Mucosa of descending colon (tissue), 3 donors: ENCODE data around the gene DNAJC3. TPM values are rescaled to one million over a fixed set of nuclear protein-coding genes. Genes with fewer than 3 reads are reported as not detected.
A peak's percentile ranks its signal among the peaks of the same experiment; 100 is the strongest.

ENCODE experiments used
- ATAC-seq: fragments of 200-7000 bp; cut with Tn5 transposase; one replicate; pipeline ENCODE4 v1.9.1; 2020; ENCODE audit warnings: mild to moderate bottlenecking, moderate library complexity
- DNase-seq, 3 donors: peaks; one replicate each; pipeline ENCODE4 v3.0.0-alpha.2; 2020
- H3K36me3 ChIP-seq: fragments of 200-600 bp; one replicate; pipeline ENCODE4 v1.8.0; 2021; ENCODE audit warnings: low read depth, mild to moderate bottlenecking
- H3K4me1 ChIP-seq: fragments of 200-600 bp; one replicate; pipeline ENCODE4 v1.8.0; 2021; ENCODE audit warnings: low read depth, mild to moderate bottlenecking
- H3K4me3 ChIP-seq: fragments of 200-600 bp; one replicate; pipeline ENCODE4 v1.8.0; 2021; ENCODE audit warnings: mild to moderate bottlenecking
- H3K9me3 ChIP-seq: fragments of 200-600 bp; one replicate; pipeline ENCODE4 v1.8.0; 2021; ENCODE audit warnings: mild to moderate bottlenecking
- intact Hi-C, 2 donors: fragments of 100-400 bp; cut with DNase I in 1 of 2; cut with micrococcal nuclease in 1 of 2; formaldehyde crosslinking; loops; one replicate each; pipeline versions ENCODE4 v1.11.0 to v1.11.1; 2022; cut with DNase I, micrococcal nuclease
- total RNA-seq, 3 donors: library from RNA; stranded (reverse); fragmentation: NEBNext Ultra II Directional in 2 of 3; extraction: Animal tissue kit (Norgen Biotek cat#: 25700) in 2 of 3; gene quantifications; one replicate each; pipeline versions ENCODE4 v1.2.1 to v1.2.4, GENCODE V29; 2021 to 2023
- TF ChIP-seq, protein P1 (sequence below): fragments of 200-600 bp; IDR thresholded peaks from one replicate; pipeline ENCODE4 v1.8.0; 2022; ENCODE audit warnings: antibody characterized with exemption, mild to moderate bottlenecking
- donor health status: DM: no; HTN: no; CAD: no; lungs with moderate emphysema.
- donor health status: DM: no; HTN: no; CAD: no.
- donor health status: DM: no; HTN: yes; CAD: no.

Gene DNAJC3
- total RNA-seq, 3 donors from 2014 or later, result 48.6 to 60.5 (median 55.2) TPM

GRCh38 chr13:95706356-95706755 is 29.4 kb downstream of the DNAJC3 start:
- TF ChIP-seq, protein P1, sequence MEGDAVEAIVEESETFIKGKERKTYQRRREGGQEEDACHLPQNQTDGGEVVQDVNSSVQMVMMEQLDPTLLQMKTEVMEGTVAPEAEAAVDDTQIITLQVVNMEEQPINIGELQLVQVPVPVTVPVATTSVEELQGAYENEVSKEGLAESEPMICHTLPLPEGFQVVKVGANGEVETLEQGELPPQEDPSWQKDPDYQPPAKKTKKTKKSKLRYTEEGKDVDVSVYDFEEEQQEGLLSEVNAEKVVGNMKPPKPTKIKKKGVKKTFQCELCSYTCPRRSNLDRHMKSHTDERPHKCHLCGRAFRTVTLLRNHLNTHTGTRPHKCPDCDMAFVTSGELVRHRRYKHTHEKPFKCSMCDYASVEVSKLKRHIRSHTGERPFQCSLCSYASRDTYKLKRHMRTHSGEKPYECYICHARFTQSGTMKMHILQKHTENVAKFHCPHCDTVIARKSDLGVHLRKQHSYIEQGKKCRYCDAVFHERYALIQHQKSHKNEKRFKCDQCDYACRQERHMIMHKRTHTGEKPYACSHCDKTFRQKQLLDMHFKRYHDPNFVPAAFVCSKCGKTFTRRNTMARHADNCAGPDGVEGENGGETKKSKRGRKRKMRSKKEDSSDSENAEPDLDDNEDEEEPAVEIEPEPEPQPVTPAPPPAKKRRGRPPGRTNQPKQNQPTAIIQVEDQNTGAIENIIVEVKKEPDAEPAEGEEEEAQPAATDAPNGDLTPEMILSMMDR, result no peak
- DNase-seq (no peak), ATAC-seq (no peak)
- Histone ChIP-seq H3K9me3 (no peaks in the 10 kb centered on the region), H3K4me3 (no peak overlapping the region), H3K36me3 (no peaks in the 10 kb centered on the region), H3K4me1 (no peaks in the 10 kb centered on the region)
- intact Hi-C loops, result no loop called here

- intact Hi-C loops, result no loop called here
- peak; percentile 21 for ATAC-seq
Measured at GRCh38 chr13:95707035-95707434, 30.1 kb downstream of the DNAJC3 start.

DNA sequence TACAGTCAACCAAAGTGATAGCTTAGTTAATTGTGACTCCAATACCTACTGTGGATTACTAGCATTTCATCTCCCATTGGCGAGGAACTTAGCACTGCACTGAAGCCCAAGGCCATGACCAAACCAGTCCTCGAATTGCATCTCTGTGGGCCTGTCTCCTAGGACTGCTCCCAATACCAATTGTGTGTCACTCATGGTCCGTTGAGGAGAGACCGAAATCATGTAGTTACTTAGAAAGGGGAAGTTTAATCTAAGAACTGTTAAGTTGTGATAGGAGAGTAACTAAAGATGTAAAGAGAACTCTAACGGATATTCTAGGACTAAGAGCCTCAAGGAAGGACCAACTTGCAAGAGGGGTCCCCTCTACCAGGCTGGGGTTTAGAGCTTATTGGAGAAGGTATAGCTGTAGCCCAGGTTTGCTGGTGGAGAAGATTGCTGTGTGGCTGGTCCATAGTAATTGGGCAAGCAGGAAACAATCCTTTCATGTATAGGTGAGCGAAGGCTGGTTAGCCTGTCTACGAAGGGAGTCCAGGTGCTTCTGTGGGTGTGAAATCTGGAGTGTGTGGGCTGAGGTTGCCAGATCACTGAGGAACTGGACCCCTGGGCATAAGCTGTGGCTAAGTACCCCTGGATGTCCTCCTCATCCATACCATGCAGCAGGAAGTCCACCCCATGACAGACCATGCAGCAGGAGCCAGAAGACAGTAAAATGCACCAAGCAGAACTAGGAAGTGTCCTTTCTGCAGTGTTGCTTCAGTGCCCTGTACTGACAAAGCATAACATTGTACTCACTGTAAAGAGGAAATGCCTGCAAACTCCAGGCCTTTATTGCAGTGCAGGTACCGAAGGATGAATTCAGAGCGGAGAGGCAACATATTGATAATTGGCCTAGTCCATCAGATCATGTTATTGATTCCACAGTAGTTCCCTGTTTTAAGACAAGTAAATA is 30.8 kb downstream of the DNAJC3 start:
- Histone ChIP-seq H3K36me3 (no peaks in the 10 kb centered on the region), H3K4me3 (no peak overlapping the region), H3K9me3 (no peaks in the 10 kb centered on the region), H3K4me1 (no peaks in the 10 kb centered on the region)
- DNase-seq (no peak), ATAC-seq (peak; percentile 78)
- intact Hi-C loops, result no loop called here
- TF ChIP-seq, protein P1, result no peak

More at GRCh38 chr13:95707035-95707434, 30.1 kb downstream of the DNAJC3 start:
- no peaks in the 10 kb centered on the region for H3K4me1 ChIP-seq
- H3K9me3 ChIP-seq, result no peaks in the 10 kb centered on the region
- H3K36me3 ChIP-seq, result no peaks in the 10 kb centered on the region
- DNase-seq, result no peak
- TF ChIP-seq, protein P1, result no peak
- H3K4me3 ChIP-seq, result no peak overlapping the region

DNA sequence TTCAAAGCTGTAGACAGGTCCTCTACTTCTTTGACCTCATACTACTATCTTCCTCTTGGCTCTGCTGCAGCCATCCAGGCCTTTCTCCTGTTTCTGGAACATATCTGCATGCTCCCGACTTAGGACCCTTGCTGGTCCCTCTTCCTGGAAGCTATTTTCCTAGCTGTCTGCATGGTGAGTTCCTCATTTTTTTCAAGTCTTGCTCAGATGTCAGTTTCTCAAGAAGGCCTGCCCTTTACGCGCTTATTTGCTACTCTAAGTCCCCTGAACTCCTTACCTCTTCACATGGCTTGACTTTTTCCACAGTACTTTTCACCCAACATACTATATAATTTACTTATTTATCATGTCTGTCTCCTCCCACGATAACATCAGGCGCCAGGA is 31.4 kb downstream of the DNAJC3 start:
- intact Hi-C loops, result no loop called here
- TF ChIP-seq, protein P1, result no peak
- no peak for ATAC-seq

GRCh38 chr13:95708811-95709500 is 32.0 kb downstream of the DNAJC3 start:
- intact Hi-C loops, result no loop called here
- H3K36me3 ChIP-seq, result no peaks in the 10 kb centered on the region
- H3K9me3 ChIP-seq, result no peaks in the 10 kb centered on the region
- ATAC-seq, result no peak
- TF ChIP-seq, protein P1, result no peak
- DNase-seq, result no peak
- H3K4me3 ChIP-seq, result no peak overlapping the region
- H3K4me1 ChIP-seq, result no peaks in the 10 kb centered on the region

More for the DNA sequence above, 31.4 kb downstream of the DNAJC3 start:
- Histone ChIP-seq H3K9me3 (no peaks in the 10 kb centered on the region), H3K4me1 (no peaks in the 10 kb centered on the region), H3K36me3 (no peaks in the 10 kb centered on the region), H3K4me3 (no peak overlapping the region)
- no peak for DNase-seq
